ENCODE results near the gene USP25.

GRCh38 chr21:15793550-15794235 is 63.9 kb downstream of the USP25 start:
- TF ChIP-seq CTCF (conservative IDR thresholded peaks at IDR 0.05 in 1 of 2, IDR thresholded peaks at IDR 0.05 in 1 of 2; ENCODE audit: low read depth in 1 of 2, low read length in 2 of 2) (no peak), EZH2 (IDR thresholded peaks at IDR 0.05; ENCODE audit: low read length, missing control alignments) (no peak)
